ENCODE measurements around the gene SLC39A13. TPM values are rescaled to one million over a fixed set of nuclear protein-coding genes. Genes with fewer than 3 reads are reported as not detected.

Gene SLC39A13
- total RNA-seq, 1 experiment from 2014 or later = 27.1 TPM

DNA sequence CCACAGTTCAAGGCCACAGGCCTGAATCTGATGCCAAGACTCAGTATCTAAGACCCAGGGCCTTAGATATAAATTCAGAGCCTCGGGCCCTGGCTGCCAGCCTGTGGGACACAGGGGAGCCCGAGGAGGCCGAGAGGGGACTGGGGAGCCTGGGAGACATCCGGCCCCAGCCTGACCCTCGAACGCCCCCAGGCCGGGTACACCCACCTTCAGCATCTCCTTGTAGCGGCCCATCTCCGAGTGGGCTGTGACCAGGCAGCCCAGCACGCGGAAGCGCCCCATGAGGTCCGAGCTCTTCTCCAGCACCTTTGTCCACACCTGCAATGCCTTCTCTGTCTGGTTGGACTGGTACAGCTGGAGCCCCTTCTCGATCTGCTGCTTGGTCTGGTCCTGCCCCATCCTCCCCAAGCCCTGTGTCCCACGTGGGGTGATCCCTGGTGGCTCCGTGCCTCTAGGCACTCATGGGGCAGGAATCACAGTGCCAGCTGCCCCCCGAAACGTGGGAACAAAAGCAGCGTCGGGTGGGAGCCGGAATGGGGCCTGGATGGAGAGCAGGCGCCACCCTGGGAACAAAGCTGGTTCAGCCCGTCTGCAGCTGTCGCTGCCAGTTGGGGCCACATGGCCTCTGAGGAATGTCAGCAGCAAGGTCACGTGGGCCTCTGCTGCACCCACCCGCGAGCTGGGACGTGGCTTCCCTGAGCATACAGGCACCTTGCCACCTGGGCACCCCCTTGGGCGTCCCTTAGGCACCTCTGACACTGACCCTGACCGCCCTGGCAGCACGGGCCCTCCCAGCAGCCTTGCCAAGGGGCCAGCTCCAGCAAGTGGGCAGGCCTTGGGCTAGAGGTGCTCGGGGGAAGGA is 40.4 kb downstream of the SLC39A13 start, which contains the start of gene RAPSN:
Gene RAPSN (minus strand): TSS at position 571 of the 862 bp plus-strand sequence. CDS start 172 bp downstream, at position 399.
- ChIA-PET CTCF (interaction anchor here (0.8 kb wide), 1 partner anchor 120 kb away, joined by 3 read pairs; no protein-coding TSS in a partner anchor), POLR2A (no interaction called here)
- Mint-ChIP-seq H3K36me3 (ENCODE audit: insufficient read depth, unreplicated experiment) (peaks cover 20% of the 10 kb centered on the region), H3K4me3 (ENCODE audit: unreplicated experiment) (no peak within 1 kb of the TSS), H3K4me1 (ENCODE audit: low read depth, unreplicated experiment) (no peaks in the 10 kb centered on the region), H3K27ac (ENCODE audit: unreplicated experiment) (peak within 1 kb of the TSS; percentile 27), H3K9me3 (ENCODE audit: unreplicated experiment) (no peaks in the 10 kb centered on the region), H3K27me3 (ENCODE audit: insufficient read depth, unreplicated experiment) (no peaks in the 10 kb centered on the region)
- intact Hi-C loops (cut with micrococcal nuclease; ENCODE audit: unreplicated experiment) = no loop called here
- Histone ChIP-seq H3K4me1 (no peaks in the 10 kb centered on the region), H3K36me3 (ENCODE audit: control insufficient read depth, insufficient read depth, low read length) (no peaks in the 10 kb centered on the region), H3K4me3 (ENCODE audit: low read depth, low read length) (no peak within 1 kb of the TSS), H3K9me3 (no peaks in the 10 kb centered on the region), H3K27me3 (replicated peaks; ENCODE audit: control insufficient read depth, insufficient read depth, low read length) (no peaks in the 10 kb centered on the region)
- no peak for TF ChIP-seq CTCF (IDR thresholded peaks at IDR 0.05; ENCODE audit: insufficient read depth in 1 of 2, low read depth in 1 of 2, low read length in 1 of 2, severe bottlenecking in 1 of 2, unreplicated experiment in 1 of 2)
- no TSS peak for BruUV-seq (replicated peaks)
- DNase-seq = no peak

DNA sequence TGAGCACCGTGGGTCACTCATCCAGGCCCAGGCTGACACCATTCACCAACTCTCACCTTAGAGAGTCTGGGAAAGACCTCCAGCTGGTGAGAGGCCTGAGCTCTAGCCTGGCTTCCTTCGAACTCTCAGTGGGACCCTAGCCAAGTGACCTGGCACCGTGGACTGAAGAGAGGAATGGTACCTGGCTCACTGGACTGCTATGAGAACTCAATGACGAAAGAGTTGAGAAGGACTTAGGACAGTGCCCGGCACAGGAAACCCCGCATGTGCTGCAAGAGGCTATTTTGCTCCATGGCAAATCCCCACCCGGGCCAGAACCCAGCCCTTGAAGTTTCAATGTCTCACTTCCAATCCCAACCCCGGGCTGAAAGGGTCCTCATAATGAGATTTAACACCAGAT is 41.2 kb downstream of the SLC39A13 start:
- no peak overlapping the region for H3K4me3 ChIP-seq (ENCODE audit: low read depth, low read length)
- Mint-ChIP-seq H3K36me3 (ENCODE audit: insufficient read depth, unreplicated experiment) (peaks cover 26% of the 10 kb centered on the region), H3K4me3 (ENCODE audit: unreplicated experiment) (no peak overlapping the region), H3K4me1 (ENCODE audit: low read depth, unreplicated experiment) (no peaks in the 10 kb centered on the region), H3K9me3 (ENCODE audit: unreplicated experiment) (no peaks in the 10 kb centered on the region), H3K27me3 (ENCODE audit: insufficient read depth, unreplicated experiment) (no peaks in the 10 kb centered on the region), H3K27ac (ENCODE audit: unreplicated experiment) (peak overlapping the region; percentile 27)
- no peaks in the 10 kb centered on the region for H3K36me3 ChIP-seq (ENCODE audit: control insufficient read depth, insufficient read depth, low read length)
- H3K27me3 ChIP-seq (replicated peaks; ENCODE audit: control insufficient read depth, insufficient read depth, low read length) = no peaks in the 10 kb centered on the region
- CTCF ChIA-PET = interaction anchor here (0.8 kb wide), 1 partner anchor 120 kb away, joined by 3 read pairs; no protein-coding TSS in a partner anchor
- intact Hi-C loops (cut with micrococcal nuclease; ENCODE audit: unreplicated experiment) = no loop called here
- POLR2A ChIA-PET = no interaction called here
- TF ChIP-seq CTCF (IDR thresholded peaks at IDR 0.05; ENCODE audit: insufficient read depth in 1 of 2, low read depth in 1 of 2, low read length in 1 of 2, severe bottlenecking in 1 of 2, unreplicated experiment in 1 of 2) = no peak
- no peaks in the 10 kb centered on the region for H3K4me1 ChIP-seq
- no peaks in the 10 kb centered on the region for H3K9me3 ChIP-seq
- DNase-seq = no peak
- BruUV-seq (replicated peaks) = no TSS peak

DNA sequence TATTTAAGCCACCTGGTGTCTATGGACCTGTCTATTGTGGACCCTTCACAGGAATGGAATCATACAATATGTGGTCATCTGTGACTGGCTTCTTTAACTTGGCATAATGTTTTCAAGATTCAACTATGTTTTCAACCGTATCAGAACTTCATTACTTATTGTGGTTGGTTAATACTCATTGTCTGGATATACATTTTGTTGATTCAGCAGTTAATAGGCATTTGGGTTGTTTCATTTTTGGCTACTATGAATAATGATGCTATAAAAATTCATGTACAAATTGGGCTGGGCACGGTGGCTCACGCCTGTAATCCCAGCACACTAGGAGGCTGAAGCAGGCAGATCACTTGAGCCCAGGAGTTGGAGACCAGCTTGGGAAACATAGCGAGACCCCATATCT is 43.0 kb downstream of the SLC39A13 start:
- no peak overlapping the region for H3K27ac Mint-ChIP-seq (ENCODE audit: unreplicated experiment)

More for the DNA sequence above, 43.0 kb downstream of the SLC39A13 start:
- no peak for TF ChIP-seq CTCF (IDR thresholded peaks at IDR 0.05; ENCODE audit: insufficient read depth in 1 of 2, low read depth in 1 of 2, low read length in 1 of 2, severe bottlenecking in 1 of 2, unreplicated experiment in 1 of 2)
- no TSS peak for BruUV-seq (replicated peaks)
- CTCF ChIA-PET = no interaction called here
- Mint-ChIP-seq H3K27me3 (ENCODE audit: insufficient read depth, unreplicated experiment) (no peaks in the 10 kb centered on the region), H3K36me3 (ENCODE audit: insufficient read depth, unreplicated experiment) (peaks cover 39% of the 10 kb centered on the region), H3K4me1 (ENCODE audit: low read depth, unreplicated experiment) (no peaks in the 10 kb centered on the region), H3K4me3 (ENCODE audit: unreplicated experiment) (no peak overlapping the region), H3K9me3 (ENCODE audit: unreplicated experiment) (no peaks in the 10 kb centered on the region)
- Histone ChIP-seq H3K36me3 (ENCODE audit: control insufficient read depth, insufficient read depth, low read length) (no peaks in the 10 kb centered on the region), H3K9me3 (no peaks in the 10 kb centered on the region), H3K4me3 (ENCODE audit: low read depth, low read length) (no peak overlapping the region), H3K27me3 (replicated peaks; ENCODE audit: control insufficient read depth, insufficient read depth, low read length) (no peaks in the 10 kb centered on the region), H3K4me1 (no peaks in the 10 kb centered on the region)
- intact Hi-C loops (cut with micrococcal nuclease; ENCODE audit: unreplicated experiment) = no loop called here
- no peak for DNase-seq
- POLR2A ChIA-PET = no interaction called here

Data from Caco-2 (cell line).